NCI-H1694 (cell line): ENCODE measurements around the gene SLC22A31.

Source experiments
- DNase-seq: peaks from one replicate; lab custom pipeline; 2025; lab: John Stamatoyannopoulos, UW

The SLC22A31 gene

GRCh38 chr16:89149386-89149785 lies 51.0 kb downstream of the SLC22A31 start:
- DNase-seq: no peak

GRCh38 chr16:89147085-89147817 lies 53.1 kb downstream of the SLC22A31 start:
- no peak for DNase-seq

- DNase-seq: no peak
These were observed 53.9 kb downstream of the SLC22A31 start for GRCh38 chr16:89146211-89147005.
